ENCODE results near the gene SNAPC4. TPM values are rescaled to one million over a fixed set of nuclear protein-coding genes. Genes with fewer than 3 reads are reported as not detected.

SNAPC4 gene
- total and polyA plus RNA-seq, 9 of the 15 experiments (the other 6 are each of a cell fraction or from before 2014, with no cell fraction given), result 0.21 to 21.8 (median 8.8) TPM

DNA sequence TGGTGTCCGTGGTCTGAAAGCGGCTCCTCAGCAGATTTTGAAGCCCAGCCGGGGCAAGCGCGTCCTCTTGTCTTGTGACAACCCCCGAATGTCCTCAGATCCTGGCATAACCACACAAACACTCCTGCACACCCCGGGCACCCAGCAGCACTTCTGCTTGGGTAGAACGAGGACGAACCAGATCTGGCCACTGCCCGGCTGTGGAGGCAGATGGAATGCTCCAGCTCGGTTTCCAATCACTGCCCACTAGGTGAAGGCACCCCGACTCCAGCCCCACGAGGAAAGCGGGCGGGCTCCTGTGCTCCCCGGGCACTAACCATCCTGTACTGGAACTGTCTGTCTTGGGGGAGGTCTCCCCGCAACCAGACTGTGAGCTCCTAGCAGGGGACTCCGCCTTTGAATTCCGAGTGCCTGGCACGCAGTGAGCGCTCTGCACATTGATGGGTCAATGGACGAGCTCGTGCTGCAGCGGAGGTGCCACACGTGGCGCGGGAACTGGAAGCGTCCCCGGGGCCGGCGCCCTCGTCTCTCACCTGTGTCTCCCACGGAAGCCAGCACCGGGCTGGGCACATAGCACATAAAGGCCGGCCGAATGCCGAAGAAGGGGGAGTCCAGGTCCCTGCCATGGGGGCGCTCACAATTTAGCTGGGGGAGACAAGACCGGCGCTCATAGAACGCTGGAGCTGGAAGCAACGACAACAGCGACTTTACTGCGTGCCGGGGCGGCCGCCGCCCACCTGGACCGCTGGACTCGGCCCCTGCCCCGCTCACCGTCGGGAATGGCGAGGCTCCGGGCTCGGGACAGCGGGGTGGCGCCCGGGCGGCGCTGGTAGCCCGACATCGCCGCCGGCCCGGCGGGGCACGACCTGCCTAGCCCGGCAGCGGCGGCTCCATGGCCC, 9.8 kb upstream of the SNAPC4 start (continued):
- TF ChIP-seq, protein P1, sequence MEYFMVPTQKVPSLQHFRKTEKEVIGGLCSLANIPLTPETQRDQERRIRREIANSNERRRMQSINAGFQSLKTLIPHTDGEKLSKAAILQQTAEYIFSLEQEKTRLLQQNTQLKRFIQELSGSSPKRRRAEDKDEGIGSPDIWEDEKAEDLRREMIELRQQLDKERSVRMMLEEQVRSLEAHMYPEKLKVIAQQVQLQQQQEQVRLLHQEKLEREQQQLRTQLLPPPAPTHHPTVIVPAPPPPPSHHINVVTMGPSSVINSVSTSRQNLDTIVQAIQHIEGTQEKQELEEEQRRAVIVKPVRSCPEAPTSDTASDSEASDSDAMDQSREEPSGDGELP (CRISPR knock-in tag; IDR thresholded peaks at IDR 0.05; ENCODE audit: borderline replicate concordance), result peak; percentile 12; the same call in 1 of the 2 replicates
- no peak for TF ChIP-seq CREBBP (IDR thresholded peaks at IDR 0.05; ENCODE audit: low read depth, low read length)
- TF ChIP-seq FOXJ3 (CRISPR knock-in tag; IDR thresholded peaks at IDR 0.05), result no peak
- no peak for TF ChIP-seq CREM (IDR thresholded peaks at IDR 0.05; ENCODE audit: low read depth)
- TF ChIP-seq SMAD3 (CRISPR knock-in tag; conservative IDR thresholded peaks at IDR 0.05), result no peak
- no peak for TF ChIP-seq EHMT2 (IDR thresholded peaks at IDR 0.05)
- TF ChIP-seq BRCA1 (IDR thresholded peaks at IDR 0.05), result no peak
- TF ChIP-seq BRCA1 (CRISPR knock-in tag; IDR thresholded peaks at IDR 0.05), result no peak
- no peak for TF ChIP-seq FUS (optimal IDR thresholded peaks at IDR 0.05; ENCODE audit: low read depth, low read length)
- TF ChIP-seq E2F6 (IDR thresholded peaks at IDR 0.05; ENCODE audit: borderline replicate concordance in 1 of 2, extremely low read depth in 1 of 2, insufficient read depth in 1 of 2, insufficient read length in 1 of 2, low read depth in 1 of 2, low read length in 1 of 2, poor library complexity in 1 of 2, severe bottlenecking in 1 of 2), result peak; percentile 81 to 83
- TF ChIP-seq, protein P2, sequence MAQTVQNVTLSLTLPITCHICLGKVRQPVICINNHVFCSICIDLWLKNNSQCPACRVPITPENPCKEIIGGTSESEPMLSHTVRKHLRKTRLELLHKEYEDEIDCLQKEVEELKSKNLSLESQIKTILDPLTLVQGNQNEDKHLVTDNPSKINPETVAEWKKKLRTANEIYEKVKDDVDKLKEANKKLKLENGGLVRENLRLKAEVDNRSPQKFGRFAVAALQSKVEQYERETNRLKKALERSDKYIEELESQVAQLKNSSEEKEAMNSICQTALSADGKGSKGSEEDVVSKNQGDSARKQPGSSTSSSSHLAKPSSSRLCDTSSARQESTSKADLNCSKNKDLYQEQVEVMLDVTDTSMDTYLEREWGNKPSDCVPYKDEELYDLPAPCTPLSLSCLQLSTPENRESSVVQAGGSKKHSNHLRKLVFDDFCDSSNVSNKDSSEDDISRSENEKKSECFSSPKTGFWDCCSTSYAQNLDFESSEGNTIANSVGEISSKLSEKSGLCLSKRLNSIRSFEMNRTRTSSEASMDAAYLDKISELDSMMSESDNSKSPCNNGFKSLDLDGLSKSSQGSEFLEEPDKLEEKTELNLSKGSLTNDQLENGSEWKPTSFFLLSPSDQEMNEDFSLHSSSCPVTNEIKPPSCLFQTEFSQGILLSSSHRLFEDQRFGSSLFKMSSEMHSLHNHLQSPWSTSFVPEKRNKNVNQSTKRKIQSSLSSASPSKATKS (CRISPR knock-in tag; IDR thresholded peaks at IDR 0.05), result no peak
- TF ChIP-seq ZBTB26 (CRISPR knock-in tag; IDR thresholded peaks at IDR 0.05), result no peak
- TF ChIP-seq ZNF699 (CRISPR knock-in tag; IDR thresholded peaks at IDR 0.05; ENCODE audit: insufficient replicate concordance), result no peak
- no peak for TF ChIP-seq ZNF655 (CRISPR knock-in tag; IDR thresholded peaks at IDR 0.05)
- TF ChIP-seq USF1 (CRISPR knock-in tag; IDR thresholded peaks at IDR 0.05), result peak; percentile 52; the same call in 1 of the 2 replicates
